ACC112 (cell line): ENCODE data around the gene ATP5F1A.
"Not testable (repeated sequence)": the region's sequence is repeated elsewhere in the genome, so short reads cannot be mapped to it uniquely, and the experiment has no call there.

ENCODE experiments used
- H2AFZ ChIP-seq: fragments of 200-600 bp; sonication (generic); one replicate; pipeline ENCODE4 v1.6.0; 2017; ENCODE audit warnings: antibody characterized with exemption, low read length; ENCODE audit not compliant: unreplicated experiment
- H3K27ac ChIP-seq: fragments of 200-600 bp; sonication (generic); 2 replicates; pipeline ENCODE4 v1.5.1; 2014; ENCODE audit warnings: low read depth, mild to moderate bottlenecking, antibody characterized with exemption, low read length, moderate library complexity
- H3K27me3 ChIP-seq: fragments of 200-600 bp; sonication (generic); 2 replicates; pipeline ENCODE4 v1.6.1; 2014; ENCODE audit warnings: mild to moderate bottlenecking, antibody characterized with exemption, low read length, moderate library complexity, mixed read lengths; ENCODE audit not compliant: insufficient read depth
- H3K36me3 ChIP-seq: fragments of 200-600 bp; sonication (generic); 2 replicates; pipeline ENCODE4 v1.6.1; 2016; ENCODE audit warnings: mild to moderate bottlenecking, antibody characterized with exemption, low read length, moderate library complexity, mixed read lengths; ENCODE audit not compliant: insufficient read depth
- H3K4me1 ChIP-seq: fragments of 200-600 bp; sonication (generic); one replicate; pipeline ENCODE4 v1.6.1; 2016; ENCODE audit warnings: low read length, mixed read lengths; ENCODE audit not compliant: insufficient read depth, unreplicated experiment, control insufficient read depth
- H3K4me3 ChIP-seq: fragments of 200-600 bp; sonication (generic); 2 replicates; pipeline ENCODE4 v1.5.1; 2014; ENCODE audit warnings: mild to moderate bottlenecking, low read depth, low read length
- H3K79me2 ChIP-seq: fragments of 200-600 bp; sonication (generic); one replicate; pipeline ENCODE4 v1.6.0; 2016; ENCODE audit warnings: low read length; ENCODE audit not compliant: control insufficient read depth, unreplicated experiment, insufficient read depth

The ATP5F1A gene

GRCh38 chr18:46104128-46104911, 6.2 kb upstream of the ATP5F1A start, which contains the start of gene HAUS1:
Gene HAUS1, plus strand, starts transcription at chr18:46104385. Its CDS starts 27 bp downstream, at chr18:46104412.
- H3K4me3 ChIP-seq: peak within 1 kb of the TSS; percentile 95
- H3K4me1 ChIP-seq: peaks cover 2% of the 10 kb centered on the region
- H3K36me3 ChIP-seq: peaks cover 3% of the 10 kb centered on the region; the same call in 1 of the 2 replicates
- H3K27me3 ChIP-seq: no peaks in the 10 kb centered on the region
- peak within 1 kb of the TSS; percentile 60 for H3K27ac ChIP-seq
- H3K79me2 ChIP-seq: peaks cover 12% of the 10 kb centered on the region
- peak within 1 kb of the TSS; percentile 98 for H2AFZ ChIP-seq

GRCh38 chr18:46099463-46099862, 1.4 kb upstream of the ATP5F1A start:
- H3K27me3 ChIP-seq: no peaks in the 10 kb centered on the region

GRCh38 chr18:46098616-46098933, 479 bp upstream of the ATP5F1A start:
- H2AFZ ChIP-seq: peak overlapping the region; percentile 98
- peak overlapping the region; percentile 97 for H3K4me3 ChIP-seq
- H3K36me3 ChIP-seq: peaks cover 8% of the 10 kb centered on the region
- H3K79me2 ChIP-seq: peaks cover 44% of the 10 kb centered on the region
- H3K27ac ChIP-seq: peak overlapping the region; percentile 59
- no peaks in the 10 kb centered on the region for H3K27me3 ChIP-seq
- H3K4me1 ChIP-seq: peaks cover 25% of the 10 kb centered on the region

More at GRCh38 chr18:46099463-46099862, 1.4 kb upstream of the ATP5F1A start:
- Histone ChIP-seq H3K36me3 (peaks cover 8% of the 10 kb centered on the region), H3K79me2 (peaks cover 37% of the 10 kb centered on the region), H3K27ac (no peak overlapping the region), H3K4me1 (peaks cover 25% of the 10 kb centered on the region), H3K4me3 (no peak overlapping the region), H2AFZ (no peak overlapping the region)

- Histone ChIP-seq H3K4me3 (peak overlapping the region; percentile 97), H3K4me1 (peaks cover 25% of the 10 kb centered on the region), H2AFZ (peak overlapping the region; percentile 88), H3K27ac (peak overlapping the region; percentile 59), H3K79me2 (peaks cover 55% of the 10 kb centered on the region), H3K36me3 (peaks cover 8% of the 10 kb centered on the region), H3K27me3 (no peaks in the 10 kb centered on the region)
Observed at GRCh38 chr18:46097431-46097800, 680 bp downstream of the ATP5F1A start.

- Histone ChIP-seq H3K4me1 (peaks cover 25% of the 10 kb centered on the region), H3K27ac (peak overlapping the region; percentile 59; the same call in 1 of the 2 replicates), H2AFZ (no peak overlapping the region)
Observed at GRCh38 chr18:46096651-46097300, 1.3 kb downstream of the ATP5F1A start.

GRCh38 chr18:46095532-46095931, 2.6 kb downstream of the ATP5F1A start:
- H2AFZ ChIP-seq: no peak overlapping the region
- H3K4me1 ChIP-seq: peaks cover 25% of the 10 kb centered on the region
- H3K36me3 ChIP-seq: peaks cover 22% of the 10 kb centered on the region
- no peaks in the 10 kb centered on the region for H3K27me3 ChIP-seq
- H3K27ac ChIP-seq: no peak overlapping the region
- H3K79me2 ChIP-seq: peaks cover 70% of the 10 kb centered on the region
- H3K4me3 ChIP-seq: no peak overlapping the region

More at GRCh38 chr18:46096651-46097300, 1.3 kb downstream of the ATP5F1A start:
- Histone ChIP-seq H3K4me3 (peak overlapping the region; percentile 97), H3K36me3 (peaks cover 10% of the 10 kb centered on the region), H3K79me2 (peaks cover 59% of the 10 kb centered on the region), H3K27me3 (no peaks in the 10 kb centered on the region)

GRCh38 chr18:46088501-46088900, 9.6 kb downstream of the ATP5F1A start:
- H3K4me3 ChIP-seq, H3K27me3 ChIP-seq, H2AFZ ChIP-seq, H3K27ac ChIP-seq, H3K4me1 ChIP-seq: not testable (repeated sequence)
- Histone ChIP-seq H3K79me2 (peaks cover 35% of the 10 kb centered on the region), H3K36me3 (peaks cover 63% of the 10 kb centered on the region)

- Histone ChIP-seq H3K4me1 (no peaks in the 10 kb centered on the region), H3K36me3 (peaks cover 47% of the 10 kb centered on the region), H3K27ac (no peak overlapping the region), H3K79me2 (no peaks in the 10 kb centered on the region), H2AFZ (no peak overlapping the region), H3K27me3 (no peaks in the 10 kb centered on the region), H3K4me3 (no peak overlapping the region)
Observed at GRCh38 chr18:46084431-46084830, 13.7 kb downstream of the ATP5F1A start.

- Histone ChIP-seq H3K27me3 (no peaks in the 10 kb centered on the region), H3K36me3 (peaks cover 26% of the 10 kb centered on the region), H3K4me1 (no peaks in the 10 kb centered on the region), H3K4me3 (no peak overlapping the region), H3K79me2 (no peaks in the 10 kb centered on the region), H2AFZ (no peak overlapping the region), H3K27ac (no peak overlapping the region)
Observed at GRCh38 chr18:46080156-46080555, 17.9 kb downstream of the ATP5F1A start.

GRCh38 chr18:46079336-46079735, 18.8 kb downstream of the ATP5F1A start:
- Histone ChIP-seq H2AFZ (no peak overlapping the region), H3K36me3 (peaks cover 19% of the 10 kb centered on the region), H3K79me2 (no peaks in the 10 kb centered on the region), H3K4me1 (no peaks in the 10 kb centered on the region), H3K27me3 (no peaks in the 10 kb centered on the region), H3K4me3 (no peak overlapping the region), H3K27ac (no peak overlapping the region)
